HK-2 (cell line): Measurements from ENCODE around the gene ACOD1.

Source experiments
- DNase-seq: peaks from one replicate; pipeline ENCODE4 v3.0.0-alpha.2; 2018; ENCODE audit not compliant: unreplicated experiment

The ACOD1 gene

GRCh38 chr13:76991796-76992547, 43.7 kb downstream of the ACOD1 start, which contains the start of gene CLN5:
TSS of gene CLN5 (plus strand) at chr13:76992081. CDS start at chr13:76992099, 18 bp downstream.
- peak; percentile 86 for DNase-seq

DNA sequence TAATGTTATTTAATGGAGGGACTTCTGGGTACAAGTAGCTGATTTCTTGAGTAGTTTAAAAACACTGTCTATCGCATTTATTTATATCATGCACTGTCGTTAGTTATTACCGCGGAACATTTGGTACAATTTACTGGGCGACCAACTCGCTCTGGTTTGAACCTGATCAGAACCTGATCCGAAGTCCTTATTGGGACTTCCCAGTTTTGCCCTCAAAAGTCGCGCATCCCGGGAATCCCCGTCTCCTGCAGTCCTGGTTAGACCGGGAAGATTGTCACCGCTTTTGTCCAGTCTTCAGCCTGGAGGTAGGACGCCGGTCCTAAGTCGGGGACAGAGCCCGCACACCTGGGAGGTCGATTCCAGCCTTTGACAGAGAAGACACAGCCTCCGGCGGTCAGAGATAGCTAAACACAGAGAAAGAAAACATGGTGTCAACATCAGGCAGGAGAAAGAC, 44.3 kb downstream of the ACOD1 start:
- DNase-seq = peak; percentile 24

DNA sequence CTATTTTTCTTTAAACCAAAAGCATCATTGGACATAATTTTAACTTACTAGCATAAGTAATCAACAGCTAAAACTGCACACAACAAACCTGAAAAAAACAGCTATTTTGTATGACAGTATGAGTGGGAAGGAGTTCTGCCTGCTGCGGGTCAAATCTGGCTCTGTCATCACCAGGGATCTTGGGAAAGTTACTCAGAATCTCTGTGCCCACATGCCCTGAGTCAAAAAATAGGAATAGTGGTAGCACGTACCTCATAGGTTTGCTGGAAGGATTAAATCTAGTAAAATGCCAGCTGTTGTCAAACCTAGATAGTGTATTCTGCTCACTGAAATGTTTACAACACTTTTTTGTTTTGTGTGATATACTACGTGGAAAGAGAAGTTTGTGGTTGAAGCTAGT, 44.7 kb downstream of the ACOD1 start:
- DNase-seq = no peak

- no peak for DNase-seq
Measured at GRCh38 chr13:76993473-76993872, 45.2 kb downstream of the ACOD1 start.

DNA sequence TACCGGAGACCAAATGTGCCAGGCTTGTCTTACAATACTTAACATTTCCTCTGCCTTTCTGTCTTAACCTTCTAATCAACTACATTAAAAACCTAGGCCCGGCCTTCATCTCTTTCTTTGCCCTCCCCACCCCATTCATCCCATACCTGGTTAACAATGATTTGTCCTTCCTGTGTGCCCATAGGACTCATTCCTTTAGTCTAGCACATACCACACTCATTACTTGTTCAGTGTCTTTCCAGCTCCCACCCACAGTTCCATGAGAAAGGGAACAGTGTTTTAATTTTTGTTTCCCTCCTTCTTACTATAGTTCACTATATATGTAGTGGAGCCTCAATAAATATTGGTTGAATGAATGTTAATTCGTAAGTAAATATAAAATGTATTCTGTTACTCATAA, 46.0 kb downstream of the ACOD1 start:
- no peak for DNase-seq

DNA sequence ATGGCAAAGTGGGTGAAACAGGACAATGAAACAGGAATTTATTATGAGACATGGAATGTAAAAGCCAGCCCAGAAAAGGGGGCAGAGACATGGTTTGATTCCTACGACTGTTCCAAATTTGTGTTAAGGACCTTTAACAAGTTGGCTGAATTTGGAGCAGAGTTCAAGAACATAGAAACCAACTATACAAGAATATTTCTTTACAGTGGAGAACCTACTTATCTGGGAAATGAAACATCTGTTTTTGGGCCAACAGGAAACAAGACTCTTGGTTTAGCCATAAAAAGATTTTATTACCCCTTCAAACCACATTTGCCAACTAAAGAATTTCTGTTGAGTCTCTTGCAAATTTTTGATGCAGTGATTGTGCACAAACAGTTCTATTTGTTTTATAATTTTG, 52.2 kb downstream of the ACOD1 start:
- DNase-seq = no peak

GRCh38 chr13:77001540-77001939, 53.2 kb downstream of the ACOD1 start:
- DNase-seq = no peak

- DNase-seq = no peak
Measured at GRCh38 chr13:77001963-77002587, 53.8 kb downstream of the ACOD1 start.

GRCh38 chr13:77002590-77003190, 54.4 kb downstream of the ACOD1 start:
- DNase-seq = no peak
